ENCODE measurements around the gene ARHGEF2. TPM values are rescaled to one million over a fixed set of nuclear protein-coding genes. Genes with fewer than 3 reads are reported as not detected.

The ARHGEF2 gene
- total and polyA plus RNA-seq, 7 donors, result 25.8 to 83.9 (median 42.8) TPM

DNA sequence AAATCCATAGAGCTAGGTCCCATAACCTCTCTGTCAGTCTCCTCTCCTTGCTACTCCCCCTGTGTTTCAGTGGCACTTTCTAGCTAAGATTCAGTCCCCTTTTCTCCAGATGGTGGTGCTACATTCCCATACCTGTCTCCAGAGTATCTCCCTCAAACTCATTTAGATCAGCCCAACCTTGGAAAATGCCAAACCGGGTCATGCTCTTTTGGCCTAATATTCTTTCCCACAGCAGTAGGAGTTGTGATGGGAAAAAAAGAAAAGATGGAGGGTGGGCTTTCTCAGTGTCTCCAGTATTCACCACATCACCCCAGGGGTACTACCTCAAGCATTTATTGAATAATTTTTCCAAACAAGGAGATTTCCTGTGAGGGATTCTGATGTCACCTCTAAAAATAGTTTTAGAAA, 40.1 kb downstream of the ARHGEF2 start:
- WGBS, 2 donors, result 0% methylated on average over 1 of the region's 1 CpG
- peaks cover 0 to 22% (median 18%) of the 10 kb centered on the region in 4 donors for H3K4me1 ChIP-seq
- H3K36me3 ChIP-seq, result peaks cover 0 to 4% (median 0%) of the 10 kb centered on the region in 4 donors
- peak overlapping the region in 2 of 4 donors; percentile 24 to 64 for H3K27ac ChIP-seq
- H3K27me3 ChIP-seq, result no peaks in the 10 kb centered on the region
- no peak overlapping the region for H3K4me3 ChIP-seq
- TF ChIP-seq, protein P1, sequence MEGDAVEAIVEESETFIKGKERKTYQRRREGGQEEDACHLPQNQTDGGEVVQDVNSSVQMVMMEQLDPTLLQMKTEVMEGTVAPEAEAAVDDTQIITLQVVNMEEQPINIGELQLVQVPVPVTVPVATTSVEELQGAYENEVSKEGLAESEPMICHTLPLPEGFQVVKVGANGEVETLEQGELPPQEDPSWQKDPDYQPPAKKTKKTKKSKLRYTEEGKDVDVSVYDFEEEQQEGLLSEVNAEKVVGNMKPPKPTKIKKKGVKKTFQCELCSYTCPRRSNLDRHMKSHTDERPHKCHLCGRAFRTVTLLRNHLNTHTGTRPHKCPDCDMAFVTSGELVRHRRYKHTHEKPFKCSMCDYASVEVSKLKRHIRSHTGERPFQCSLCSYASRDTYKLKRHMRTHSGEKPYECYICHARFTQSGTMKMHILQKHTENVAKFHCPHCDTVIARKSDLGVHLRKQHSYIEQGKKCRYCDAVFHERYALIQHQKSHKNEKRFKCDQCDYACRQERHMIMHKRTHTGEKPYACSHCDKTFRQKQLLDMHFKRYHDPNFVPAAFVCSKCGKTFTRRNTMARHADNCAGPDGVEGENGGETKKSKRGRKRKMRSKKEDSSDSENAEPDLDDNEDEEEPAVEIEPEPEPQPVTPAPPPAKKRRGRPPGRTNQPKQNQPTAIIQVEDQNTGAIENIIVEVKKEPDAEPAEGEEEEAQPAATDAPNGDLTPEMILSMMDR (IDR thresholded peaks at IDR 0.05), result peak; percentile 25 to 55 (median 50)
- TF ChIP-seq POLR2AphosphoS5 (IDR thresholded peaks at IDR 0.05), result no peak
- DNase-seq, result no peak
- no peaks in the 10 kb centered on the region for H3K9me3 ChIP-seq
- intact Hi-C loops (cut with DNase I), result loop anchor here (1.0 kb wide), 1 partner anchor 51 kb away; no protein-coding TSS in a partner anchor

- no peak for DNase-seq
- TF ChIP-seq EP300 (IDR thresholded peaks at IDR 0.05) (no peak), POLR2A (IDR thresholded peaks at IDR 0.05) (no peak), POLR2AphosphoS5 (IDR thresholded peaks at IDR 0.05) (no peak)
- TF ChIP-seq, protein P1 (IDR thresholded peaks at IDR 0.05), result no peak
- Histone ChIP-seq H3K4me1 (peaks cover 0 to 46% (median 45%) of the 10 kb centered on the region in 4 donors), H3K4me3 (peak overlapping the region; percentile 34 to 87 (median 80)), H3K27ac (peak overlapping the region; percentile 87 to 94 (median 89)), H3K9me3 (no peaks in the 10 kb centered on the region), H3K36me3 (peaks cover 6 to 36% (median 12%) of the 10 kb centered on the region in 4 donors), H3K27me3 (no peaks in the 10 kb centered on the region)
- intact Hi-C loops (cut with DNase I), result loop anchor here (2.0 kb wide), 2 partner anchors 24 to 78 kb away; partner anchors contain the start of genes GON4L and RIT1
- 65 to 81% methylated on average over 24 of the region's 24 CpGs for WGBS, 2 donors
Observed at GRCh38 chr1:155934936-155935590, 43.3 kb downstream of the ARHGEF2 start.

GRCh38 chr1:155934097-155934935, 44.0 kb downstream of the ARHGEF2 start, which contains the start of gene KHDC4:
KHDC4 (minus strand) TSS chr1:155934413; CDS start chr1:155934373, 40 bp downstream.
- TF ChIP-seq POLR2A (IDR thresholded peaks at IDR 0.05), result peak; percentile 98 to 99
- TF ChIP-seq, protein P1 (IDR thresholded peaks at IDR 0.05), result peak in 1 of 4 experiments; percentile 11
- peak; percentile 99 to 100 (median 100) for TF ChIP-seq POLR2AphosphoS5 (IDR thresholded peaks at IDR 0.05)
- TF ChIP-seq EP300 (IDR thresholded peaks at IDR 0.05), result no peak
- H3K36me3 ChIP-seq, result peaks cover 6 to 43% (median 17%) of the 10 kb centered on the region in 4 donors
- peaks cover 0 to 52% (median 47%) of the 10 kb centered on the region in 4 donors for H3K4me1 ChIP-seq
- intact Hi-C loops (cut with DNase I), result loop anchor here (2.0 kb wide), 2 partner anchors 24 to 78 kb away; partner anchors contain the start of genes GON4L and RIT1
- no peaks in the 10 kb centered on the region for H3K9me3 ChIP-seq
- peak within 1 kb of the TSS; percentile 73 to 87 (median 80) for H3K4me3 ChIP-seq
- 1% methylated on average over 50 of the region's 50 CpGs for WGBS, 2 donors
- H3K27ac ChIP-seq, result peak within 1 kb of the TSS; percentile 87 to 94 (median 89)
- H3K27me3 ChIP-seq, result no peaks in the 10 kb centered on the region
- DNase-seq, result peak; percentile 99

- peak overlapping the region; percentile 73 to 87 (median 80) for H3K4me3 ChIP-seq
- no peaks in the 10 kb centered on the region for H3K9me3 ChIP-seq
- H3K36me3 ChIP-seq, result peaks cover 7 to 50% (median 22%) of the 10 kb centered on the region in 4 donors
- WGBS, 2 donors, result 1 to 5% methylated on average over 10 of the region's 10 CpGs
- H3K4me1 ChIP-seq, result peaks cover 0 to 52% (median 47%) of the 10 kb centered on the region in 4 donors
- no peaks in the 10 kb centered on the region for H3K27me3 ChIP-seq
- DNase-seq, result no peak
- intact Hi-C loops (cut with DNase I), result loop anchor here (2.0 kb wide), 2 partner anchors 23 to 77 kb away; partner anchors contain the start of genes GON4L and RIT1
- H3K27ac ChIP-seq, result peak overlapping the region; percentile 87 to 94 (median 89)
- no peak for TF ChIP-seq EP300 (IDR thresholded peaks at IDR 0.05)
- TF ChIP-seq, protein P1 (IDR thresholded peaks at IDR 0.05), result no peak
- TF ChIP-seq POLR2A (IDR thresholded peaks at IDR 0.05), result no peak
- TF ChIP-seq POLR2AphosphoS5 (IDR thresholded peaks at IDR 0.05), result no peak
Observed at GRCh38 chr1:155933591-155934096, 44.7 kb downstream of the ARHGEF2 start.
